ENCODE results near the gene PRKAG3.

Gene PRKAG3

DNA sequence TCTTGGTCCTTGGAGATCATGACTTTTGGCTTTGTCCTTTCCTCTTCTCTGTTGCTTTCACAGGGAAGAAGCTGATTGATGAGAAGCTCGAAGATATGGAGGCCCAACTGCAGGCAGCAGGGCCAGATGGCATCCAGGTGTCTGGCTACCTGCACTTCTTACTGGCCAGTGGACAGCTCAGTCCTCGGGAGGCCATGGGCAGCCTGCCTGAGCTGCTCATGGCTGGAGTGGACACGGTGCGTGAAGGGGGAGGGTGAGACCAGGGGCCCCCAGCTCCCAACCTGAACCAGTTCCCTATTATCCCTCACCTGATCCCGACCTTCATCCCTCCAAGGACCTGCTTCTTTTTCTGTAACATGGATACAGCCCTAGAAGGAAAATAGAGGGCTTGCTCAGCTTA, 18.7 kb downstream of the PRKAG3 start:
- no peak for DNase-seq

DNA sequence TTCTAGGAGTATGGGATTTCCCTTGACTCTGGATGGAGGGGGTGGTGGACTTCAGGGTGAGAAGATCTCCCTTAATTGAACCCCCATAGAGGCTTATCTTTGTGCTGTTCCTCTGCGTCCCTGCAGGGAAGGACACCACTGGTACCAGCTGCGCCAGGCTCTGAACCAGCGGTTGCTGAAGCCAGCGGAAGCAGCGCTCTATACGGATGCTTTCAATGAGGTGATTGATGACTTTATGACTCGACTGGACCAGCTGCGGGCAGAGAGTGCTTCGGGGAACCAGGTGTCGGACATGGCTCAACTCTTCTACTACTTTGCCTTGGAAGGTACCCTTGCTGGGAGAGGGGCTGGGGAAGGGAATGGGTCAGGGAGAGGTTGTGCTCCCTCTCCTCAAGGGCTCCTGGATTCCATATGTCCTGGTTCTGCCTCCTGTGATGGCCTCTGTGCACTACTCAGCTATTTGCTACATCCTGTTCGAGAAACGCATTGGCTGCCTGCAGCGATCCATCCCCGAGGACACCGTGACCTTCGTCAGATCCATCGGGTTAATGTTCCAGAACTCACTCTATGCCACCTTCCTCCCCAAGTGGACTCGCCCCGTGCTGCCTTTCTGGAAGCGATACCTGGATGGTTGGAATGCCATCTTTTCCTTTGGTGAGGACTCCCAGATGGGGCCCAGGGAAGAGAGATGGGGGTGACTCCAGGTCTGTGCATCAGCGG, 19.3 kb downstream of the PRKAG3 start:
- no peak for DNase-seq

DNA sequence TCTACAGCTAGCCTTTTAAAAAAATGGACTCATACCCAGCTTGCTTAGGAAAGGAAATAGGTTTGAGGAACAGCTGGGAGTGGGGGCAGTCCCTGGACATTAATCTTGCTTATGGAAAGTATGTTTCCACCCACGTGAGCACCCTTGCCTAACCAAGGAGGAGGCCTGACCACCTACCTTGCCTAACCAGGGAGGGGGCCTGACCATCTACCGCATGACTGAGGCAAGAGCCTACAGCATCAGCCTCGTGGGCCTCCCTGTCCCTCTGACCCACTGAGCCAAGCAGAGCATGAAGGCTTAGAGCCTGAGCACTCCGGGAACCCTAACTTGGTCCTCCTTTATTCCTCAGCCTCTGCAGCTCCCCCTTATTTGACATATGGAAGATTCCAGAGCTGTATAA, 20.2 kb downstream of the PRKAG3 start:
- no peak for DNase-seq

DNA sequence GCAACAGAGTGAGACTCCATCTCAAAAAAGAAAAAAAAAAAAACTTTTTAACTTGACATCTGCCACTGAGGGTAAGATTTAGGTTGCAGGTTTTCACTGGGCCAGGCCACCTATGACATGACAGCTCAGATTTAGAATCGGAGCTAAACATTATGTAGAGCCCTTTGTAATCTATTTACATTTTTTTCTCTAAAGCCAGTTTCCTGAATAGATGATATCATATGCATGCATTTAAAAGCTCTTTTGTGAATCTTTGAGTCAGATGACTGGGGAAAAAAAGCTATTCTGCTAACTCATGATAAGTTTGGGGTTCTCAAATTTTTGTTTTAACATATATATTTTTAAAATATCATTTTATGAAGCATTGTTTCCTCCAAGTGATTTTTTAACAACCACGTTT, 21.3 kb downstream of the PRKAG3 start:
- DNase-seq, result no peak

DNA sequence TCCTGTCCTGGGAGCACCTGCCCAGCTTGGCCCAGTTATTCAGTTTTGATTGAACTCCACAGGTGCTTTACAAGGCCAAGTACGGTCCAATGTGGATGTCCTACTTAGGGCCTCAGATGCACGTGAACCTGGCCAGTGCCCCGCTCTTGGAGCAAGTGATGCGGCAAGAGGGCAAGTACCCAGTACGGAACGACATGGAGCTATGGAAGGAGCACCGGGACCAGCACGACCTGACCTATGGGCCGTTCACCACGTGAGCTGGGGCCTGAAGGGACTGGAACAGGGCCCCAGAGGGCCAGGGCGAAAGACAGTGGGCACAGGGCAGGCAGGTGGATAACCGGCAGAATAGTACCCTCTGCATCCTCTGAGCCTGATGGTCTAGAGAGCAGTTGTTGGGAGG, 22.1 kb downstream of the PRKAG3 start:
- no peak for DNase-seq

DNA sequence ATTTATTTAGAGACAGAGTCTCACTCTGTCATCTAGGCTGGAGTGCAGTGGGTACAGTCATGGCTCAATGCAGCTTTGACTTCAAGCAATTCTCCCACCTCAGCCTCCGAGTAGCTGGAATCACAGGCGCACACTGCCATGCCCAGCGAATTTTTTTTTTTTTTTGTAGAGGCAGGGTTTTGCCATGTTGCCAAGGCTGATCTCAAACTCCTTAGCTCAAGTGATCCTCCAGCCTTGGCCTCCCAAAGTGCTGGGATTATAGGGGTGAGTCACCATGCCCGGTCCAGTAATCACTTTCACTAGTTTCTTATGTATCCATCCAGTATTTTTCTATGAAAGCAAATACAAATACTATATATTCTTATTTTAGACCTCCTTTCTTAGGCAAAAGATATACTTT, 24.0 kb downstream of the PRKAG3 start:
- no peak for DNase-seq

DNA sequence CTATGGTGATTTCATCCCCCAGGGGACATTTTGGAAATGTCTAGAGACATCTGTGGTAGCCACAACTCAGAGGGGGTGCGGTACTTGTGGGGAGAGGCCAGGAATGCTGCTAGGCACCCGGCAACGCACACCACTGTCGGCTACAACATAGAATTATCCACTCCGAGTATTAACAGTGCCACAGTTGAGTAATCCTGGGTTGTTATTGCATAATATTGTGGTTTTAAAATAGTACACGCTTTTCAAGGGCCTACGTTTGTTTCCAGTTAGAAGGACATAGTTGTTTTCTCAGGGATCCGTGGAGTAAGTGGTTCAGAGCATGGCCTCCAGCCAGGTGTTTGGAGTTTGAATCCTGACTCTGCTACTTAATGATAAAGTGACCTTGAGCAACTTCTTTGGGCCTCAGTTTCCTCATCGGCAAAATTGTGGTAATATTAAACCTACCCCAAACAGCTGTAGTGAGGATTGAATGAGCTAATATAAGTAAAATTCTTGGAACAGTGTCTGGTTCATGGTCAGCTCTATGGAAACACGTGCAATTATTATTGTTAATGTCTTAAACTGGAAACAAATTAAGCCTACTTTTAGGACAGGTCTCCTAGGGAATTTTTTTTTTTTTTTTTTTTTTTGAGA, 25.1 kb downstream of the PRKAG3 start:
- DNase-seq, result no peak

DNA sequence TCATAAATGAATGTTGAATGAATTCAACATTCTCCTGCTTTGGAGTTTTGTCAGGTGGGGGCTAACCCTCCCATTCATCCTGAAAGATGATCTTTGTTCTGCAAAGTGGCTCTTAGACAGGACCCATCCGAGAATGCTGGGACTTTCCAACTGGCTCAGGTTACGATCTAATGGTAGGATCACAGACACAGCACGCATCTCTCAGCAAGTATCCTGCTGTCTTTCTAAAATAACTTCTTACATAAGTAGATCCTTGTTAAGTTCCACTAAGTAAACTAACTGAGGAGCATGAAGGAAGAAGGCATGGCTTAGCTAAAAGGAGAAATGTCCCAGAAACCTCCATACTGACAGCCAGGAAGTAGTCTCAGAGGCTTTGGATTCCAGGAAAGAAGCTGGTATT, 26.0 kb downstream of the PRKAG3 start:
- DNase-seq, result no peak

DNA sequence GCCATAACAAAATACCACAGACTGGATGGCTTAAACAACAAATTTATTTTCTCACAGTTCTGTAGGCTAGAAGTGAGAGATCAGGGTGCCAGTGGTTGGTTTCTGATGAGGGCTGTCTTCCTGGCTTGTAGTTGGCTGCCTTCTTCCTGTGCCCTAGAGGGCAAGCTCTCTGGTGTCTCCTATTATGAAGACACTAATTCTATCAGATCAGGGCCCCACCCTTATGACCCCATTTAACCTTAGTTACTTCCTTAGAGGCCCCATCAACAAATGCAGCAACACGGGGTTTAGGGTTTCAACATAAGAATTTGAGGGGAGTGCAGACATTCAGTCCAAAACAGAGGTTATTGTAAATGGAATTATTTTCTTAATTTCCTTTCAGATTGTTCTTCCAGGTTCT, 26.8 kb downstream of the PRKAG3 start:
- DNase-seq, result no peak

DNA sequence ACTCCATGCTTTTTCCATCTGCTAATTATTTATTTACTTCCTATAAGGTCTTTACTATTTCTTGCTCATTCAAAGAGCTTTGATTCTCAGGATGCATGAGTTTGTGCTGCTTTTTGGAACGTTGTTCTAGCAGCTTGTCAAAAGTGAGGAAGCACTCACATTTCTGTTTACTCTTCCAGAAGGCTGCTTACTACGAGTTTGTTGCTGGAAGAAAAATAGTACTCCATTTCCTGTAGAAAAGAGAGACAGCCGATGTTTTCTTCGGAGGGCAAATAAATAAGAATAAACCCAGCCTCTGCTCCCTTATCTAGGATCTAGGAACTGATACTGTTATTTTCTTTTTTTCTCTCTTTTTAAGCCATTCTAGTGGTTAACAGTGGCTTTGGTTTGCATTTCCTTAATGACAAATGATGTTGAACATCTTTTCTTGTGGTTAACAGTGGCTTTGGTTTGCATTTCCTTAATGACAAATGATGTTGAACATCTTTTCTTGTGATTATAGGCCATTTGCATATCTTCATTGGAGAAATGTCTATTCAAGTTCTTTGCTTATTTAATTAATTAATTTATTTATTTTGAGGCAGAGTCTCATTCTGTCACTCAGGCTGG, 29.1 kb downstream of the PRKAG3 start:
- no peak for DNase-seq

DNA sequence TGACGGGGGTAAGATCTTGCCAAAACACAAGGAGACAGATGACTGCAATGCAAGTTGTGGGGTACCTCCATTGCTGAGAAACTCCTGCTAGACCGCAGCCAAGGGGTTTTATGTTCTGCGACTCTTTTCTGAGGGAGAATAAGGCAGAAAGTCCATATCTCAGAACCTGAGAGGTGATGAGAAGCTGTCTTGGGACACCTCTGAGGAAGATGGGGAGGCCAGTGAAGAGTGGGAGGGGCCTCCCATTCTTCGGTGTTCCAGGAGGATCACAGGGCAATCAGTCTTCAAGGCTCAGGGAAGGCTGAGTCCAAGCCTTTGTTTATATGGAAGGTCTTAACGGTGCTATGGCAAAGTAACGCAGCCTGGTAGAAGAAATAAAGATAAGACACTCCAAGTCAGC, 31.6 kb downstream of the PRKAG3 start:
- no peak for DNase-seq

DNA sequence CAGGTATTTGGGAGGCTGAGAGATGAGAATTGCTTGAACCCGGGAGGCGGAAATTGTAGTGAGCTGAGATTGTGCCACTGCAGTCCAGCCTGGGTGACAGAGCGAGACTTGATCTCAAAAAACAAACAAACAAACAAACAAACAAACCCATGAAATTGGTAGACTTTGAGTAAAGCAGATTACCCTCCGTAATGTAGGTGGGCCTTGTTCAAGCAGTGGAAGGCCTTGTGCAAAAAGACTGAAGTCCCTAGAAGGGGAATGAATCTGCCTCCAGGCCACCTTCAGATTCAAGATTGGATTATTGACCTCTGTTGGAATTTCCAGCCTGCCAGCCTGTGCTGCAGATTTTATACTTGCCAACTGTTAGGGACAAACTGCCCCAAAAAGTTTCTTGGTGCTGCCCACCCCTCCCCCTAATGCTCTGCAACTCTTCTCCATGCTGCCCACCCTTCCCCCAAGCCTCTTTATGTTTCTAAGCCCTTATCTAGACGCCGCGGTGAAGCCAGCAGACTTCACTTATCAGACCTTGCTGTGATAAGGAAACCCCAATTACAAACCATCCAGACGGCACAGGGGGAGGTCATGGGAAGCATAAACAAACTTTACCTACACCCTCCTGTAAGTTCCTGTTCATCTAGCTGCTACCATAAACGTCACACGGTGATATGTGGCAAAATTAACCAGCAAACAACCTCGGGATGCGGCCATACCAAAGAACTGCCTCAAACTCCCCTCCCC, 32.7 kb downstream of the PRKAG3 start:
- no peak for DNase-seq

DNA sequence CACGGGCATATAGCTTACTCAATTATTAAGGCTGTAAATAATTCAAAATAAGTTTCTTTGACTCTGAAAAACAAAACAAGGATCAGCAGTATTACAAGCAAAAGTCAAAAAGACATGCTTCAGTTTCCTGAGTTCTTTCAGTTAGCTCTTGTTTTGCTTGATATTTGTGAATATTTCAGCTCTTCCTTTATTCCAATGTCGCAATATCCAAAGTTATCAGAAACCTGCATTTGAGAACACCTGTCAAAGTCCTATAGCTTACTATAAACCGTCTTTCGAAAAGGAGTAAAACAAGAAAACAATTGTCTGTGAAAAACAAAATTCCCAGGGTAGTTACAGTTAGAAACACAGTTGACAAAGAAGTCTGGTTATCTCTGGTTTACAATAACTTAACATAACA, 34.9 kb downstream of the PRKAG3 start:
- no peak for DNase-seq

DNA sequence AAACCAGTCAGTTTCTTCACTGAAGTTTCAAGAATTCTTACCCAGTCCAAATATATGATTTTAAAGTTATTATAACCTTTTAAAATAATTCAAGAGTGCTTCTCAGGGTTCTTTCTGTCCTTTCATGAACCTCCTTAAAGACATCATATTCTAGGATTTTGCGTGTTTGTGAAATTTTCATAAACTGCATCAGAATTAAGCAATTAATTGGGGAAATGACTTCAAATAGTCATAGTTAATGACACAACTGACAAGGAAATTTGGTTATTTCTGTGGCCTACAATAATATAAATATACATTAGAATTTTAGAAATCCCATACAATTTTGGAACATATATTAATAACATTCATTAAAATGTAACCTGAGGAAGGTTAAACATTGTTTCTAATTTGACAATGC, 39.2 kb downstream of the PRKAG3 start:
- DNase-seq, result no peak

DNA sequence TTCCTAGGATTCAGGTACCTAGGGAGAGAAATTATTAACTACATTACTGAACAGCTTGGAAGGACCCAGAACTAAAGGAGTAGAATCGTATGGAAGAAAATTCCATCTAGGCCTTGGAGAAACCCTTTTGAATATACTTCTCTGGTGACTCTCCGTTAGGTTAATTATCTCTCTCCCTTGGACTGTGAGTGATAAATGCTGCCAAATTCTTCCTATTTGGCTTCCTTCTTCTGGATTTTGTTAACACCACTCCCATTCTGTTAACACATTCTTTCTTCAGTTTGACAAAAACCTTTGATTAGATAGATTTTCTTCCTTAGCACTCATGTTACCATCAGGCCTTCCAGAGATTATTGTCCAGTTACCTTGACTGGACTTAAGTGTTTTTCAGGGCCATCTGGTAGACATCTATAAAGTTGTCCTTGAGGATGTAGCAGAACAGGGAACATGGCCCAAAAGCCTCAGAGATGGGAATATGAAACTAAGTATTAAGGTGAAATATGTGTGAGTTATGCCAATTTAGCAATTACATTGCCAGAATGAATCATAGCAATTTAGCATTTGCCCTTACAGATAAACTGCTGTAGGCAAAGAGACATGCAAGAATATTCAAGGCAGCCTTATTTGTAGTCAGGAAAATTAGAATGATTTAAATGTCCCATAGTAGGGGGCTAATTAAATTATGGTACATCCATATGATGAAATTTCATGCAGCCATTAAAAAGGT, 42.9 kb downstream of the PRKAG3 start:
- no peak for DNase-seq

DNA sequence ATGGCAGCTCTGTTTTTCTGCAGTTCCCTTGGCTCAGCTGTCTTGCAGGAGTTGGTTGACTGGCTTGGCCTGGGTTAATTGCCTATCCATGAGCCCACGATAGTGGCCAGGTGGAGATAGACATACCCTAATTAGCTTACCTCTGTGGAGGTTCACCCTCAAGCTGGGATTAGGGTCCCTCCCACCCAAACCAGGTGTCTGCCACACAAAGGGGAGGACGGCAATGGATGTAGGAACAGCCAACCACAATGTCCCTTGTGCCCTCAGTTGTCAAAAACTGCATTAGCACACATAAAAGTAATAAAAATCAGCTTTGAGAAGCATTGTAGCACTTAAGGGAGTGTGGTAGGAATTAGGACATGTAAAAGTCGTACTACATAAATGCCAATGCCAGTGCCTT, 45.5 kb downstream of the PRKAG3 start:
- DNase-seq, result no peak

DNA sequence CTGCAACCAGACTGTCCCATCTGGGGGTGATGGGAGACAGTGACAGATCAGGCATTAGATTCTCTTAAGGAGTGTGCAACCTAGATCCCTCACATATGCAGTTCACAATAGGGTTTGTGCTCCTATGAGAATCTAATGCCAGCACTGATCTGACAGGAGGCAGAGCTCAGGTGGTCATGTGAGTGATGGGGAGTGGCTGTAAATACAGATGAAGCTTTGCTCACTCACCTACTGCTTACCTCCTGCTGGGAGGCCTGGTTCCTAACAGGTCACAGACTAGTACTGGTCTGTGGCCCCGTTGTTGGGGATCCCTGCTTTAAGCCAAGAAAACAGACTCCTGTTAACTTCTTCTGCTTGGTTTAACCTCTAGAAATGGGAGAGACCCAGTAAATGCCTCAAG, 46.5 kb downstream of the PRKAG3 start:
- DNase-seq, result no peak

DNA sequence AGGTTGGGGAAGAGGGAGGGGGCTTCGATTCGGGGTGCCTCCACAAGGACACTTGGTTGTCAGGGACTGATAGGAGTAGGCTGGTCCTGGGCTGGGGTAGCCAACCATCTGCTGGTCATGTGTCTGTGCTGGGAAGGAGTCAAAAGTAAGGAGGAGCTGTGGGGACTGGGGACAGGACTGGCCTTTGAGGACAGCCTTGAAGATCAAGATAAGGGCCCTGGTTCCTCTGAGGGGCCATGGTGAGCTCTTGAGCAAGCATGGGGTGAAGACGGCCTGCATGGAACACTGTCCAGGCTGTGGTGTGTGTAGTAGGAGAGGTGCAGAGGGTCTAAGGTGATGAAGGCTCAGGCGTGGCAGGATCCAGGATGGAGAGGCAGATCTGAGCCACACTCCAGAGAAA, 47.9 kb downstream of the PRKAG3 start:
- DNase-seq, result no peak

DNA sequence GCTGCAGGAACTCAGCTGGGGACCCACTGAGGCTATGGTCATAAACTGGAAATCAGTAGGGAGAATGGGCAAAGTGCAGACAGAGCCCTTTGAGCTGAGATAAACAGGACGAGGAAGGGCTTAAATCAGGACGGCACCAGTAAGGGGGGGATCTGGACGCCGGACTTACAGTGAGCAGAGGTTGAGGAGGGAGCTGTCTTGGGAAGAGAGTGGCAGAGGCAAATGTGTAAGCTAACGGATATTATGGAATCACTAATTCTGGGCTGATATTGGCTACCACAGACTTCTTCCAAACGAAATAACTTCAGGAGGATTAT, 49.1 kb downstream of the PRKAG3 start:
- no peak for DNase-seq

DNA sequence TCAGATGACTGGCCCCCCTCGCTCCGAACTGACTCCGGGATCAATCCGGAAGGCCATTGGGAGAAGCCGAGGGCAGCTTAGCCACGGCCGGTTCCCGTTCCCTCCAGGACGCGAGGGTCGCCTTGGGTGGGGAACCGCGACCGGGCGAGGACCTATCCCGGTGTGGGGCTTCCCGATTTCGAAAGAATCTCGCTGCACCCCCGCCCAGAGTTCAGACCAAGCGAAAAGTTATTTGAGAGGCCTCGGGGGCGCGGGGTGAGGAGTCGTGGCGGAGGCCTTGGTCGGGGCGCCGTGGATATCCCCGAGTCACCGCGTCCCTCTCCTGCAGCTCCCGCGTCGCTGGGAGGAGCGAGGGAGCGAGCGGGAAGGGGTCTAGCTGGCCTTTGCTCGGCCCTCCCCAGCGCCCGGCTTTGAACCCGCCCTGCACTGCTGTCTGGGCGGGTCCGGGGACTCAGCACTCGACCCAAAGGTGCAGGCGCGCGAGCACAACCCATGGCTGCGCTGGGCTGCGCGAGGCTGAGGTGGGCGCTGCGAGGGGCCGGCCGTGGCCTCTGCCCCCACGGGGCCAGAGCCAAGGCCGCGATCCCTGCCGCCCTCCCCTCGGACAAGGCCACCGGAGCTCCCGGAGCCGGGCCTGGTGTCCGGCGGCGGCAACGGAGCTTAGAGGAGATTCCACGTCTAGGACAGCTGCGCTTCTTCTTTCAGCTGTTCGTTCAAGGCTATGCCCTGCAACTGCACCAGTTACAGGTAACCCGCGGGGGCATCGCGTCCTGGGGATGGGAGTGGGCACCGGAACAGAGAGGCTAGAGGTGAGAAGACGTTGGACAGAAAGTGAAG, 49.7 kb downstream of the PRKAG3 start, which contains the start of gene CYP27A1:
Gene CYP27A1 (plus strand): TSS at position 457 of the 837 bp plus-strand sequence. CDS start 36 bp downstream, at position 493.
- DNase-seq, result no peak

DNA sequence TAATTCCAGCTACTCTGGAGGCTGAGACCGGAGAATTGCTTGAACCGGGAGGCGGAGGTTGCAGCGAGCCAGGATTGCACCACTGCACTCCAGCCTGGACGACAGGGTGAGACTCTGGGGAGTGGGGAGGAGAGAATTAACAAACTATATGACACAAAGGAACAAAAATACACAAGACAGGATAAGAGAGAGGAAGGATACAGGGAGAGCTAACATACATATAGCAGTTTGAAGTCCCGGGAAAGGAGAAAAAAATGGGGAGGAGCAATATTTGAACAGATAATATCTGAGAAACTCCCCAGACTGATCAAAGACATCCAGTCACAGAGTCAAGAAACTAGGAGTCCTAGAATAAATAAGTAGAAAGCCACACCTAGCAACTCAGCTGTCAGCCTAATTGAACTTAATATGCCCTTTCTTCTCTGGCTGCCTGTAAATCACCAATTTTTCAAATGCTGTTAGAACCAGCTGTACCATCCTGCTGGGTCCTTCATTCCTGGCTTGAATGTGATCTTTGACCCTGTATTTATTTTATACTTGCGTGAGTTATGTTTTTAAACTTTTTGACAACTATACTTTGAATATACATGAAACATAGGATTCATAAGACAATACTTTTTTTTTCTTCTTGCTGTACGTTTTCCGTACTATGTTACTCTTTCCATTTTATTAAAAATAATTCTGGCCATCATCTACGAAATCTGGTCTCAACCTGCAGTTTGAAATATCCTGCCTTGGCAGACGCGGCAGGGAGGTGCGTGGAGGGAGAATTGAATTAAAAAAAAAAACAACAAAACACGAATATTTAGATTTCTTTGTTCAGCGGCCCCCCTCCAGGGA, 50.5 kb downstream of the PRKAG3 start:
- no peak for DNase-seq

Data from activated naive CD4-positive, alpha-beta T cell treated with anti-CD3 and anti-CD28 coated beads, Interleukin-2, amount 50 U/mL, for 16 hours (primary cell).